ENCODE measurements around the gene SLC32A1. TPM values are rescaled to one million over a fixed set of nuclear protein-coding genes. Genes with fewer than 3 reads are reported as not detected.
A peak's percentile ranks its signal among the peaks of the same experiment; 100 is the strongest.

The SLC32A1 gene
- total RNA-seq, result not detected
- long read RNA-seq, result 0 reads

- Histone ChIP-seq H3K4me3 (peak within 1 kb of the TSS; percentile 25), H3K27ac (replicated peaks) (no peak within 1 kb of the TSS), H3K27me3 (ENCODE audit: low read depth) (peaks cover 100% of the 10 kb centered on the region), H3K36me3 (no peaks in the 10 kb centered on the region), H3K4me1 (peaks cover 43% of the 10 kb centered on the region), H3K9me3 (replicated peaks) (no peaks in the 10 kb centered on the region)
- DNase-seq, result no peak
- intact Hi-C loops (cut with micrococcal nuclease), result no loop called here
- no peak for TF ChIP-seq CTCF (IDR thresholded peaks at IDR 0.05; ENCODE audit: borderline replicate concordance)
These were observed at the start of gene SLC32A1 for GRCh38 chr20:38723848-38724625. TSS of gene SLC32A1 (plus strand) at chr20:38724486. CDS start at chr20:38724725, 239 bp downstream.

- no peak for TF ChIP-seq CTCF (IDR thresholded peaks at IDR 0.05; ENCODE audit: borderline replicate concordance)
- Histone ChIP-seq H3K9me3 (replicated peaks) (no peaks in the 10 kb centered on the region), H3K4me1 (peaks cover 14% of the 10 kb centered on the region), H3K27ac (replicated peaks) (no peak overlapping the region), H3K36me3 (no peaks in the 10 kb centered on the region), H3K27me3 (ENCODE audit: low read depth) (peaks cover 90% of the 10 kb centered on the region), H3K4me3 (peak overlapping the region; percentile 65)
- intact Hi-C loops (cut with micrococcal nuclease), result no loop called here
- no peak for DNase-seq
These were observed 49.5 kb upstream of the SLC32A1 start for GRCh38 chr20:38674765-38675133.

GRCh38 chr20:38676576-38676975, 47.7 kb upstream of the SLC32A1 start:
- intact Hi-C loops (cut with micrococcal nuclease), result no loop called here
- Histone ChIP-seq H3K27me3 (ENCODE audit: low read depth) (peaks cover 80% of the 10 kb centered on the region), H3K36me3 (no peaks in the 10 kb centered on the region), H3K4me1 (peaks cover 14% of the 10 kb centered on the region), H3K9me3 (replicated peaks) (no peaks in the 10 kb centered on the region), H3K27ac (replicated peaks) (no peak overlapping the region), H3K4me3 (no peak overlapping the region)
- DNase-seq, result no peak
- no peak for TF ChIP-seq CTCF (IDR thresholded peaks at IDR 0.05; ENCODE audit: borderline replicate concordance)

GRCh38 chr20:38680500-38681306, 43.6 kb upstream of the SLC32A1 start:
- TF ChIP-seq CTCF (IDR thresholded peaks at IDR 0.05; ENCODE audit: borderline replicate concordance), result no peak
- intact Hi-C loops (cut with micrococcal nuclease), result no loop called here
- Histone ChIP-seq H3K4me1 (no peaks in the 10 kb centered on the region), H3K36me3 (no peaks in the 10 kb centered on the region), H3K9me3 (replicated peaks) (no peaks in the 10 kb centered on the region), H3K4me3 (no peak overlapping the region), H3K27me3 (ENCODE audit: low read depth) (peaks cover 74% of the 10 kb centered on the region), H3K27ac (replicated peaks) (no peak overlapping the region)
- no peak for DNase-seq

- intact Hi-C loops (cut with micrococcal nuclease), result no loop called here
- TF ChIP-seq CTCF (IDR thresholded peaks at IDR 0.05; ENCODE audit: borderline replicate concordance), result no peak
- Histone ChIP-seq H3K27me3 (ENCODE audit: low read depth) (peaks cover 74% of the 10 kb centered on the region), H3K36me3 (no peaks in the 10 kb centered on the region), H3K4me1 (no peaks in the 10 kb centered on the region), H3K4me3 (no peak overlapping the region), H3K27ac (replicated peaks) (no peak overlapping the region), H3K9me3 (replicated peaks) (no peaks in the 10 kb centered on the region)
- no peak for DNase-seq
These were observed 39.0 kb upstream of the SLC32A1 start for GRCh38 chr20:38685271-38685670.

All from left ventricle myocardium inferior (tissue), 1 donor.